ENCODE results near the gene FEM1C.

The FEM1C gene

DNA sequence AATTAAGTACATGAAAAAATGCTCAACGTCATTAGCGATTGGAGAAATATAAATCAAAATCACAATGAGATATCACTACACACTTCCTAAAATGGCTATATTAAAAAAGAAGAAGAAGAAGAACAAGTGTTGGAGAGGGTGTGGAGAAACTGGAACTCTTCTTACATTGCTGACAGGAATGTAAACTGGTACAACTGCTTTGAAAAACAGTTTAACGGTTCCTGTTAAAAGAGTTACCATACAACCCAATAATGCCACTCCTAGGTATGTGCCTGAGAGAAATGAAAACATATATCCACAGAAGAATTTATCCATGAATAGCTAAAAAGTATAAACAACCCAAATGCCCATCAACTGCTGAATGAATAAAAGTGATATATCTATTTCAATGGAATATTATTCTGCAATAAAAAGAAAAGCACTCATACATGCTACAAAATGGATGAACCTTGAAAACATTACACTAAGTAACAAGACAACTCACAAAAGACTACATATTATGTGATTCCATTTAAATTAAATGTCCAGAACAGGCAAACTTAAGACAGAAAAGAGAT lies 9.0 kb downstream of the FEM1C start:
- TF ChIP-seq ZFP30 (CRISPR knock-in tag; IDR thresholded peaks at IDR 0.05), result no peak
- no peak for TF ChIP-seq ISL1 (CRISPR knock-in tag; IDR thresholded peaks at IDR 0.05)
- no peak for TF ChIP-seq CREB5 (CRISPR knock-in tag; IDR thresholded peaks at IDR 0.05; ENCODE audit: low read depth)
- TF ChIP-seq OSR1 (CRISPR knock-in tag; IDR thresholded peaks at IDR 0.05), result no peak
- no peak for TF ChIP-seq CSRNP3 (CRISPR knock-in tag; IDR thresholded peaks at IDR 0.05)
- TF ChIP-seq SNAI2 (CRISPR knock-in tag; IDR thresholded peaks at IDR 0.05), result no peak
- TF ChIP-seq TCF4 (CRISPR knock-in tag; IDR thresholded peaks at IDR 0.05; ENCODE audit: borderline replicate concordance), result no peak
- TF ChIP-seq POU6F1 (CRISPR knock-in tag; IDR thresholded peaks at IDR 0.05; ENCODE audit: borderline replicate concordance, low read depth), result no peak
- TF ChIP-seq BACH2 (CRISPR knock-in tag; IDR thresholded peaks at IDR 0.05; ENCODE audit: borderline replicate concordance), result no peak
- no peak for TF ChIP-seq ZNF8 (CRISPR knock-in tag; IDR thresholded peaks at IDR 0.05)
- no peak for TF ChIP-seq CSDC2 (CRISPR knock-in tag; IDR thresholded peaks at IDR 0.05)
- TF ChIP-seq PATZ1 (CRISPR knock-in tag; IDR thresholded peaks at IDR 0.05; ENCODE audit: borderline replicate concordance), result no peak
- ATAC-seq, result no peak

DNA sequence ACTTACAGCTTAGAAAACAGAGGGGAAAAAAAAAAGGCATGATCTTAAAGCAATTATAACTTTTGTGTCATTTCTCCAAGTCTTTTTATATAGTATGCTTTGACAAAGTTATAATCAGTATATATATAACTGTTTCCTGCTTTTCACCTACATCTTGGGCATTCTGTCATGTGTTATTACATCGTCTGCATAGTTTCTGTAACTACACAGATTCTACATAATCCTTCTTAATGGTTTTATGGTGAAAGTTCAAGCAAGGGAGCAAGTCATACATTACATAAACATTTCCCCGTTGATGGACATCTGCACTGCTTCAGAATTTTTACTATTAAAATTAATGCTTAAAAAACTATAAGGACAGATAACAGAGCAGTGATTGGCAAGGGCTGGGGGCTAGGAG lies 12.1 kb downstream of the FEM1C start:
- peak; percentile 49 for ATAC-seq
- TF ChIP-seq PATZ1 (CRISPR knock-in tag; IDR thresholded peaks at IDR 0.05; ENCODE audit: borderline replicate concordance), result no peak
- 0 out of 2 replicates have a peak, but pooled peaks have one; percentile 9 for TF ChIP-seq ISL1 (CRISPR knock-in tag; IDR thresholded peaks at IDR 0.05)
- TF ChIP-seq TOX (CRISPR knock-in tag; IDR thresholded peaks at IDR 0.05; ENCODE audit: borderline replicate concordance), result no peak
- TF ChIP-seq, protein P1, sequence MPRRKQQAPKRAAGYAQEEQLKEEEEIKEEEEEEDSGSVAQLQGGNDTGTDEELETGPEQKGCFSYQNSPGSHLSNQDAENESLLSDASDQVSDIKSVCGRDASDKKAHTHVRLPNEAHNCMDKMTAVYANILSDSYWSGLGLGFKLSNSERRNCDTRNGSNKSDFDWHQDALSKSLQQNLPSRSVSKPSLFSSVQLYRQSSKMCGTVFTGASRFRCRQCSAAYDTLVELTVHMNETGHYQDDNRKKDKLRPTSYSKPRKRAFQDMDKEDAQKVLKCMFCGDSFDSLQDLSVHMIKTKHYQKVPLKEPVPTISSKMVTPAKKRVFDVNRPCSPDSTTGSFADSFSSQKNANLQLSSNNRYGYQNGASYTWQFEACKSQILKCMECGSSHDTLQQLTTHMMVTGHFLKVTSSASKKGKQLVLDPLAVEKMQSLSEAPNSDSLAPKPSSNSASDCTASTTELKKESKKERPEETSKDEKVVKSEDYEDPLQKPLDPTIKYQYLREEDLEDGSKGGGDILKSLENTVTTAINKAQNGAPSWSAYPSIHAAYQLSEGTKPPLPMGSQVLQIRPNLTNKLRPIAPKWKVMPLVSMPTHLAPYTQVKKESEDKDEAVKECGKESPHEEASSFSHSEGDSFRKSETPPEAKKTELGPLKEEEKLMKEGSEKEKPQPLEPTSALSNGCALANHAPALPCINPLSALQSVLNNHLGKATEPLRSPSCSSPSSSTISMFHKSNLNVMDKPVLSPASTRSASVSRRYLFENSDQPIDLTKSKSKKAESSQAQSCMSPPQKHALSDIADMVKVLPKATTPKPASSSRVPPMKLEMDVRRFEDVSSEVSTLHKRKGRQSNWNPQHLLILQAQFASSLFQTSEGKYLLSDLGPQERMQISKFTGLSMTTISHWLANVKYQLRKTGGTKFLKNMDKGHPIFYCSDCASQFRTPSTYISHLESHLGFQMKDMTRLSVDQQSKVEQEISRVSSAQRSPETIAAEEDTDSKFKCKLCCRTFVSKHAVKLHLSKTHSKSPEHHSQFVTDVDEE (CRISPR knock-in tag; IDR thresholded peaks at IDR 0.05), result no peak
- no peak for TF ChIP-seq RARB (CRISPR knock-in tag; IDR thresholded peaks at IDR 0.05)
- no peak for TF ChIP-seq ZFP30 (CRISPR knock-in tag; IDR thresholded peaks at IDR 0.05)
- no peak for TF ChIP-seq ZNF8 (CRISPR knock-in tag; IDR thresholded peaks at IDR 0.05)

GRCh38 chr5:115531787-115532367 lies 12.7 kb downstream of the FEM1C start:
- ATAC-seq, result peak; percentile 61
- TF ChIP-seq PATZ1 (CRISPR knock-in tag; IDR thresholded peaks at IDR 0.05; ENCODE audit: borderline replicate concordance), result no peak
- TF ChIP-seq ZC3H10 (CRISPR knock-in tag; IDR thresholded peaks at IDR 0.05), result no peak
- TF ChIP-seq CSRNP3 (CRISPR knock-in tag; IDR thresholded peaks at IDR 0.05), result no peak
- no peak for TF ChIP-seq ZNF565 (CRISPR knock-in tag; conservative IDR thresholded peaks at IDR 0.05; ENCODE audit: low read depth)
- no peak for TF ChIP-seq ESRRG (CRISPR knock-in tag; IDR thresholded peaks at IDR 0.05)
- no peak for TF ChIP-seq POU6F1 (CRISPR knock-in tag; IDR thresholded peaks at IDR 0.05; ENCODE audit: borderline replicate concordance, low read depth)
- no peak for TF ChIP-seq ARNTL (CRISPR knock-in tag; IDR thresholded peaks at IDR 0.05; ENCODE audit: borderline replicate concordance, low read depth)
- TF ChIP-seq TCF4 (CRISPR knock-in tag; IDR thresholded peaks at IDR 0.05; ENCODE audit: borderline replicate concordance), result no peak
- TF ChIP-seq GLIS3 (CRISPR knock-in tag; IDR thresholded peaks at IDR 0.05), result no peak
